GM12878 (cell line): ENCODE measurements around the gene KCNC4. TPM values are rescaled to one million over a fixed set of nuclear protein-coding genes. Genes with fewer than 3 reads are reported as not detected.

Experiments
- ATAC-seq: fragments of 200-7000 bp; cut with Tn5 transposase; 3 replicates; pipeline ENCODE4 v1.9.1; 2020; ENCODE audit warnings: mild to moderate bottlenecking, moderate library complexity
- BruUV-seq: library from RNA; stranded (reverse); fragments of 400-500 nt; replicated peaks from 2 replicates; lab custom pipeline; 2021; lab: Mats Ljungman, UMichigan
- CTCF ChIA-PET: fragments of 300-600 bp; sonication (Branson Sonifier 250); formaldehyde crosslinking; extraction: SDS; loops from one replicate; lab custom pipeline; 2021; ENCODE audit warnings: inconsistent platforms; lab: Yijun Ruan, JAX
- POLR2A ChIA-PET: fragments of 350-600 bp; formaldehyde crosslinking; extraction: SDS; loops from one replicate; lab custom pipeline; 2021; ENCODE audit warnings: inconsistent platforms; lab: Charles Lee
- RAD21 ChIA-PET: fragments of 300-600 bp; sonication (Branson Sonifier 250); formaldehyde crosslinking; loops from one replicate; lab custom pipeline; 2023; ENCODE audit warnings: antibody characterized with exemption; ENCODE audit not compliant: unreplicated experiment; lab: Charles Lee
- SMC1A ChIA-PET: fragments of 300-600 bp; sonication (Branson Sonifier 250); formaldehyde crosslinking; loops from one replicate; lab custom pipeline; 2023; ENCODE audit not compliant: unreplicated experiment, uncharacterized antibody; lab: Charles Lee
- DNase-seq: peaks from one replicate; pipeline ENCODE4 v3.0.0-alpha.2; 2011; ENCODE audit warnings: low read depth, low spot score
- FAIRE-seq: peaks from 3 replicates; lab custom pipeline; 2011; peaks lifted over from hg19 to GRCh38; lab: Jason Lieb, UNC
- H2AFZ ChIP-seq: 2 replicates; pipeline ENCODE4 v1.6.0; 2011; ENCODE audit warnings: low read depth, low read length, control low read depth; ENCODE audit not compliant: control insufficient read depth
- H3K27ac ChIP-seq: 2 replicates; pipeline ENCODE4 v1.5.1; 2011; ENCODE audit warnings: control low read depth; ENCODE audit not compliant: control insufficient read depth, insufficient read depth
- H3K27me3 ChIP-seq, 2 experiments: replicated peaks in 1 of 2; 2 replicates each; pipeline versions ENCODE4 v1.6.0 to v1.6.1; 2011; ENCODE audit warnings: low read length in 1 of 2; ENCODE audit not compliant: control insufficient read depth in 2 of 2, insufficient read depth in 2 of 2
- H3K36me3 ChIP-seq, 2 experiments: 2 replicates each; pipeline ENCODE4 v1.5.1; 2011; ENCODE audit warnings: low read length in 1 of 2; ENCODE audit not compliant: control insufficient read depth in 2 of 2, insufficient read depth in 2 of 2
- H3K4me1 ChIP-seq: 2 replicates; pipeline ENCODE4 v1.6.1; 2011; ENCODE audit warnings: mild to moderate bottlenecking, low read length, moderate library complexity, mixed read lengths; ENCODE audit not compliant: control insufficient read depth, insufficient read depth
- H3K4me2 ChIP-seq: 2 replicates; pipeline ENCODE4 v1.6.0; 2011; ENCODE audit warnings: control low read depth; ENCODE audit not compliant: control insufficient read depth, insufficient read depth
- H3K4me3 ChIP-seq: fragments of 200-600 bp; sonication (generic); 2 replicates; pipeline ENCODE4 v1.5.1; 2016
- H3K79me2 ChIP-seq: 2 replicates; pipeline ENCODE4 v1.6.0; 2011; ENCODE audit warnings: low read length; ENCODE audit not compliant: control insufficient read depth, insufficient read depth
- H3K9ac ChIP-seq: 2 replicates; pipeline ENCODE4 v1.8.0; 2011; ENCODE audit warnings: low read length, control low read depth, mixed read lengths; ENCODE audit not compliant: control insufficient read depth, insufficient read depth
- H3K9me3 ChIP-seq: replicated peaks from 3 replicates; pipeline ENCODE4 v1.5.1; 2011; ENCODE audit warnings: mild to moderate bottlenecking, low read length; ENCODE audit not compliant: control insufficient read depth, insufficient read depth
- H4K20me1 ChIP-seq: 2 replicates; pipeline ENCODE4 v1.6.0; 2011; ENCODE audit not compliant: control insufficient read depth, insufficient read depth
- EGR1 ChIP-seq, 2 experiments: IDR thresholded peaks; 1 replicate in 1 of 2; 2 replicates in 1 of 2; pipeline ENCODE4 v1.6.1; 2011 to 2012; ENCODE audit warnings: low read depth in 2 of 2, low read length in 2 of 2, borderline replicate concordance in 1 of 2, mild to moderate bottlenecking in 1 of 2, moderate library complexity in 1 of 2
- NR2F1 ChIP-seq: fragments of 450-650 bp; conservative IDR thresholded peaks from 2 replicates; pipeline ENCODE4 v1.6.1; 2017; ENCODE audit warnings: mild to moderate bottlenecking
- SMARCA5 ChIP-seq: fragments of 450-650 bp; IDR thresholded peaks from 2 replicates; pipeline ENCODE4 v1.6.1; 2017; ENCODE audit warnings: mild to moderate bottlenecking
- SPI1 ChIP-seq: IDR thresholded peaks from 2 replicates; pipeline ENCODE4 v1.6.1; 2011; ENCODE audit warnings: low read depth, mild to moderate bottlenecking, low read length, moderate library complexity, borderline replicate concordance; ENCODE audit not compliant: insufficient read depth
- TCF3 ChIP-seq: IDR thresholded peaks from 2 replicates; pipeline ENCODE4 v1.6.1; 2012; ENCODE audit warnings: low read depth, mild to moderate bottlenecking, low read length, borderline replicate concordance; ENCODE audit not compliant: insufficient read depth
- WGBS: methylation state at CpG from one replicate; pipeline ENCODE4 v1.1.6; 2016; ENCODE audit warnings: low lambda C conversion rate; ENCODE audit not compliant: insufficient replicate concordance, insufficient coverage; ENCODE audit errors: missing lambda C conversion rate; 5-methylcytosine and 5-hydroxymethylcytosine counted together
- in situ Hi-C: fragments of 300-500 bp; cut with MboI; formaldehyde crosslinking; loops from 9 replicates; pipeline ENCODE4 v1.14.3; 2018; ENCODE audit warnings: mixed read lengths
- intact Hi-C: fragments of 100-400 bp; cut with micrococcal nuclease; formaldehyde crosslinking; loops from one replicate; pipeline ENCODE4 v1.14.2; 2022; ENCODE audit not compliant: unreplicated experiment
- polyA plus RNA-seq, 11 experiments: library from polyadenylated mRNA; depleted of rRNA in 4 of 11; unstranded in 6 of 11; stranded (reverse) in 5 of 11; fragments of >200 nt; fragmentation: Nextera tagmentation in 4 of 11; fragmentation: Illumina TruSeq in 1 of 11; extraction: Ambion mirVana in 4 of 11; extraction: Trizol in 1 of 11; gene quantifications; 1 replicate in 1 of 11; 2 replicates in 10 of 11; pipeline versions ENCODE4 v1.2.1 to v1.2.3, GENCODE V29; 2011 to 2016; ENCODE audit warnings: inconsistent platforms in 2 of 11, missing spikeins in 2 of 11, low read depth in 1 of 11
- total RNA-seq, 4 experiments: library from RNA; depleted of rRNA in 3 of 4; stranded (reverse); fragments of >200 nt in 3 of 4; fragmentation: Illumina TruSeq in 1 of 4; extraction: Trizol in 1 of 4; gene quantifications; 2 replicates each; pipeline versions ENCODE4 v1.2.1 to v1.2.3, GENCODE V29; 2013 to 2021
- TF ChIP-seq, protein P1 (sequence below): fragments of 450-650 bp; formaldehyde crosslinking; IDR thresholded peaks from 2 replicates; pipeline ENCODE4 v1.4.0; 2020; ENCODE audit warnings: mild to moderate bottlenecking, moderate library complexity

The KCNC4 gene
- total and polyA plus RNA-seq, 10 of the 15 experiments (the other 5 are each of a cell fraction or from before 2014, with no cell fraction given), result 0.06 to 1.7 (median 0.36) TPM

DNA sequence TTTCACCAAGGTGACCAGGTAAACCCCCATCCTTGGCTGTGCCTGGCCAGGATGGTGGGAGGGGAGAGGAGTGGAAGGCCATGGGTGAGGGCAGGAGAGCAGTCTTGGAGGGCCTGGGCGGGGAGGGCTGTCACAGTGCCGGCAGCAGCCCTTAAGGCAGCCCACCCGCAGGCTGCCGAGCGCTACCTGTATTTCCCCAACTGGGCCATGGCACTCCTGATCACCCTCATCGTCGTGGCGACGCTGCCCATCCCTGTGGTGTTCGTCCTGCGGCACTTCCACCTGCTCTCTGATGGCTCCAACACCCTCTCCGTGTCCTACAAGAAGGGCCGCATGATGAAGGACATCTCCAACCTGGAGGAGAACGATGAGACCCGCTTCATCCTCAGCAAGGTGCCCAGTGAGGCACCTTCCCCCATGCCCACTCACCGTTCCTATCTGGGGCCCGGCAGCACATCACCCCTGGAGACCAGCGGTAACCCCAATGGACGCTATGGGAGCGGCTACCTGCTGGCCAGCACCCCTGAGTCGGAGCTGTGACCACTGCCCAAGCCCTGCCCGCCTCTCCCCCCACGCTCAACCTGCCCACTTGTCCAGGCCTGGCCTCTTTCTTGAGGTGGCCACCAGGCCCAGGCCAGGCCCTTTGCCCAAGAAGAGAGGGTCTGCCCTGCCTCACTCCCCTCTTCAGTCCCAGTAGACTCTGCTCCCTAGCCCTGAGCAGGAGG, 12.0 kb upstream of the KCNC4 start (continued):
- no peak for TF ChIP-seq EGR1 (IDR thresholded peaks at IDR 0.05; ENCODE audit: borderline replicate concordance in 1 of 2, low read depth in 2 of 2, low read length in 2 of 2)

DNA sequence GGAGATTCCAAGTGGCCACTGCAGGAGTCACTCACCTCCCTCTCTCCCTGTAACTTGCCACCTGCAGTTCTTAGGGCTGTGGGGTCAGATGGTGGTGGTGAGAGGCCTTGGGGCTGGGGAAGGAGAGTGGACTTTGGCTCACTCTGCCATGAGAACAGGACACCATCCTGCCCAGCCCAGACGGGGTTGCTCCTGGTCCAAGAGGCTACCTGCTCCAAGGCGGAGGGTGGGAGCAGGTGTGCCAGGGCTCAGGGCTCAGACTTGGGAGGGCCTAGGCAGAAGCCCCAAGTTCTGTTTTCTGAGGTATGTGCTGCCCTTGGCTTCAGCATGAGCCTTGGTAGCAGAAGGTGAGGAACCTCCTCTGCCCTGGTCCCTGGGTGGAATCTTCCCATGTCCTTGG, 11.4 kb upstream of the KCNC4 start:
- RAD21 ChIA-PET, result interaction anchor here (1.2 to 2.3 kb wide), 2 partner anchors 262 to 297 kb away, joined by 3 to 20 read pairs; no protein-coding TSS in a partner anchor
- intact Hi-C loops (no loop called here), in situ Hi-C loops (no loop called here)
- Histone ChIP-seq H3K9ac (no peak overlapping the region), H3K36me3 (no peaks in the 10 kb centered on the region), H3K9me3 (no peaks in the 10 kb centered on the region), H4K20me1 (no peaks in the 10 kb centered on the region), H3K79me2 (no peaks in the 10 kb centered on the region), H3K4me2 (no peak overlapping the region), H3K4me3 (no peak overlapping the region), H3K4me1 (no peaks in the 10 kb centered on the region), H3K27me3 (peaks cover 0 to 2% of the 10 kb centered on the region in 2 experiments; a peak in 2 of 4 replicates), H2AFZ (no peak overlapping the region), H3K27ac (no peak overlapping the region)
- TF ChIP-seq, protein P1, sequence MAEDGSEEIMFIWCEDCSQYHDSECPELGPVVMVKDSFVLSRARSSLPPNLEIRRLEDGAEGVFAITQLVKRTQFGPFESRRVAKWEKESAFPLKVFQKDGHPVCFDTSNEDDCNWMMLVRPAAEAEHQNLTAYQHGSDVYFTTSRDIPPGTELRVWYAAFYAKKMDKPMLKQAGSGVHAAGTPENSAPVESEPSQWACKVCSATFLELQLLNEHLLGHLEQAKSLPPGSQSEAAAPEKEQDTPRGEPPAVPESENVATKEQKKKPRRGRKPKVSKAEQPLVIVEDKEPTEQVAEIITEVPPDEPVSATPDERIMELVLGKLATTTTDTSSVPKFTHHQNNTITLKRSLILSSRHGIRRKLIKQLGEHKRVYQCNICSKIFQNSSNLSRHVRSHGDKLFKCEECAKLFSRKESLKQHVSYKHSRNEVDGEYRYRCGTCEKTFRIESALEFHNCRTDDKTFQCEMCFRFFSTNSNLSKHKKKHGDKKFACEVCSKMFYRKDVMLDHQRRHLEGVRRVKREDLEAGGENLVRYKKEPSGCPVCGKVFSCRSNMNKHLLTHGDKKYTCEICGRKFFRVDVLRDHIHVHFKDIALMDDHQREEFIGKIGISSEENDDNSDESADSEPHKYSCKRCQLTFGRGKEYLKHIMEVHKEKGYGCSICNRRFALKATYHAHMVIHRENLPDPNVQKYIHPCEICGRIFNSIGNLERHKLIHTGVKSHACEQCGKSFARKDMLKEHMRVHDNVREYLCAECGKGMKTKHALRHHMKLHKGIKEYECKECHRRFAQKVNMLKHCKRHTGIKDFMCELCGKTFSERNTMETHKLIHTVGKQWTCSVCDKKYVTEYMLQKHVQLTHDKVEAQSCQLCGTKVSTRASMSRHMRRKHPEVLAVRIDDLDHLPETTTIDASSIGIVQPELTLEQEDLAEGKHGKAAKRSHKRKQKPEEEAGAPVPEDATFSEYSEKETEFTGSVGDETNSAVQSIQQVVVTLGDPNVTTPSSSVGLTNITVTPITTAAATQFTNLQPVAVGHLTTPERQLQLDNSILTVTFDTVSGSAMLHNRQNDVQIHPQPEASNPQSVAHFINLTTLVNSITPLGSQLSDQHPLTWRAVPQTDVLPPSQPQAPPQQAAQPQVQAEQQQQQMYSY, result no peak
- TF ChIP-seq SMARCA5 (no peak), TCF3 (no peak), SPI1 (no peak), NR2F1 (no peak)
- POLR2A ChIA-PET, result no interaction called here
- SMC1A ChIA-PET, result no interaction called here
- FAIRE-seq, result no peak
- no TSS peak for BruUV-seq
- no peak for DNase-seq
- CTCF ChIA-PET, result interaction anchor here (2.6 to 3.4 kb wide), 2 partner anchors 119 to 262 kb away, joined by 14 to 78 read pairs; no protein-coding TSS in a partner anchor
- no peak for ATAC-seq
- 7% methylated on average over 2 of the region's 2 CpGs for WGBS
